OCI-LY1 (cell line): ENCODE measurements around the gene COL7A1.

Experiments
- H2AFZ ChIP-seq: fragments of 200-600 bp; sonication (generic), shearing (Covaris generic); 2 replicates; pipeline ENCODE4 v1.6.0; 2014; ENCODE audit warnings: antibody characterized with exemption, mild to moderate bottlenecking, low read length
- H3F3A ChIP-seq: fragments of 200-600 bp; sonication (generic), shearing (Covaris generic); 2 replicates; pipeline ENCODE4 v1.6.0; 2014; ENCODE audit warnings: mild to moderate bottlenecking, antibody characterized with exemption, low read length, moderate library complexity; ENCODE audit not compliant: insufficient read depth
- H3K27ac ChIP-seq: fragments of 200-600 bp; sonication (generic); 2 replicates; pipeline ENCODE4 v1.5.1; 2014; ENCODE audit warnings: low read length, mixed run types, mild to moderate bottlenecking, low read depth; ENCODE audit not compliant: poor library complexity, severe bottlenecking
- H3K27me3 ChIP-seq: fragments of 200-600 bp; sonication (generic); 2 replicates; pipeline ENCODE4 v1.6.0; 2014; ENCODE audit warnings: antibody characterized with exemption, mild to moderate bottlenecking, low read length, moderate library complexity; ENCODE audit not compliant: insufficient read depth
- H3K36me3 ChIP-seq: fragments of 200-600 bp; sonication (generic); 2 replicates; pipeline ENCODE4 v1.6.1; 2014; ENCODE audit warnings: mild to moderate bottlenecking, antibody characterized with exemption, low read length, moderate library complexity, mixed read lengths; ENCODE audit not compliant: insufficient read depth
- H3K4me1 ChIP-seq: fragments of 200-600 bp; sonication (generic); 2 replicates; pipeline ENCODE4 v1.5.1; 2014; ENCODE audit warnings: mild to moderate bottlenecking, low read length, moderate library complexity; ENCODE audit not compliant: insufficient read depth, severe bottlenecking
- H3K4me2 ChIP-seq: fragments of 200-600 bp; sonication (generic), shearing (Covaris generic); 2 replicates; pipeline ENCODE4 v1.6.1; 2014; ENCODE audit warnings: low read length
- H3K4me3 ChIP-seq: fragments of 200-600 bp; sonication (generic); 2 replicates; pipeline ENCODE4 v1.5.1; 2014; ENCODE audit warnings: low read length, low read depth, mild to moderate bottlenecking, mixed read lengths; ENCODE audit not compliant: poor library complexity, severe bottlenecking
- H3K79me2 ChIP-seq: fragments of 200-600 bp; shearing (Covaris generic); 2 replicates; pipeline ENCODE4 v1.6.1; 2016; ENCODE audit warnings: mixed run types, low read length, mixed read lengths; ENCODE audit not compliant: insufficient read depth
- H3K9ac ChIP-seq: fragments of 200-600 bp; sonication (generic), shearing (Covaris generic); 2 replicates; pipeline ENCODE4 v1.6.1; 2014; ENCODE audit warnings: mild to moderate bottlenecking, low read length, mixed read lengths
- H3K9me2 ChIP-seq: fragments of 200-600 bp; sonication (generic), shearing (Covaris generic); 2 replicates; pipeline ENCODE4 v1.6.1; 2014; ENCODE audit warnings: low read depth, mild to moderate bottlenecking, low read length, mixed read lengths
- H3K9me3 ChIP-seq: fragments of 200-600 bp; shearing (Covaris generic); 2 replicates; pipeline ENCODE4 v1.6.1; 2014; ENCODE audit warnings: low read length, mixed read lengths
- H4K20me1 ChIP-seq: fragments of 200-600 bp; sonication (generic), shearing (Covaris generic); 2 replicates; pipeline ENCODE4 v1.6.0; 2016; ENCODE audit warnings: mild to moderate bottlenecking, low read length; ENCODE audit not compliant: insufficient read depth
- CTCF ChIP-seq: fragments of 200-600 bp; sonication (generic), shearing (Covaris generic); IDR thresholded peaks from 2 replicates; pipeline ENCODE4 v1.5.1; 2017; ENCODE audit warnings: mild to moderate bottlenecking, antibody characterized with exemption, low read length, moderate library complexity, mixed read lengths
- EZH2 ChIP-seq: fragments of 200-600 bp; sonication (generic), shearing (Covaris generic); IDR thresholded peaks from 2 replicates; pipeline ENCODE4 v1.8.0; 2017; ENCODE audit warnings: borderline replicate concordance, mixed run types, mild to moderate bottlenecking, antibody characterized with exemption, low read length, moderate library complexity, mixed read lengths

Gene COL7A1

GRCh38 chr3:48544141-48544540, 51.0 kb downstream of the COL7A1 start:
- Histone ChIP-seq H3F3A (no peaks in the 10 kb centered on the region), H3K4me1 (no peaks in the 10 kb centered on the region), H3K79me2 (no peaks in the 10 kb centered on the region), H3K4me2 (no peak overlapping the region), H3K4me3 (no peak overlapping the region), H3K9me2 (no peaks in the 10 kb centered on the region), H3K27ac (no peak overlapping the region), H3K27me3 (no peaks in the 10 kb centered on the region), H3K36me3 (peaks cover 45% of the 10 kb centered on the region; the same call in 1 of the 2 replicates), H3K9me3 (no peaks in the 10 kb centered on the region), H2AFZ (no peak overlapping the region), H3K9ac (no peak overlapping the region), H4K20me1 (no peaks in the 10 kb centered on the region)
- TF ChIP-seq EZH2 = no peak
- TF ChIP-seq CTCF = no peak

- H4K20me1 ChIP-seq = no peaks in the 10 kb centered on the region
- no peak overlapping the region for H3K27ac ChIP-seq
- H3K9me3 ChIP-seq = no peaks in the 10 kb centered on the region
- no peak overlapping the region for H3K9ac ChIP-seq
- TF ChIP-seq EZH2 = no peak
- TF ChIP-seq CTCF = no peak
- H3K79me2 ChIP-seq = no peaks in the 10 kb centered on the region
- H3K4me1 ChIP-seq = no peaks in the 10 kb centered on the region
- no peaks in the 10 kb centered on the region for H3K27me3 ChIP-seq
- no peaks in the 10 kb centered on the region for H3F3A ChIP-seq
- H3K4me3 ChIP-seq = no peak overlapping the region
- no peaks in the 10 kb centered on the region for H3K9me2 ChIP-seq
- no peak overlapping the region for H3K4me2 ChIP-seq
- peaks cover 52% of the 10 kb centered on the region; the same call in 1 of the 2 replicates for H3K36me3 ChIP-seq
- no peak overlapping the region for H2AFZ ChIP-seq
These were observed 51.8 kb downstream of the COL7A1 start for GRCh38 chr3:48543271-48543866.

DNA sequence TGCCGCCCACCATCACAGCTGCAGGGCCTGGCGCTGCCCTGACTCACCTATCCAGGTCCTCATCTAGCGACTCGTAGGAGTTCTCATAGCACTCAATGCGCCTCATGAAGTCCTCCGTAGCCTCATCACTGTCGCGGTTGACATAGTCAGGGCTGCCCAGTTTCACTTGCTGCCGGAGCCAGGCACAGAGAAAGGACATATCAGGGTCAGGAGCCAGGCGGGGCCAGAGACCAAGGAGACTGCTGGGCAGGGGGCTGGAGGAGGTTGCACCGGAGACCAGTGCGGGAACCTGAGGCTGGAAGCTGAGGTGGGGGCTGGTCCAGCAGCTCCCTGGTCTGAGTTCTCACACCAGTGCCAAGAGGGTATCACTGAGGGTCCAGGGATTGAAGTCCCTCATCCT, 56.7 kb downstream of the COL7A1 start:
- Histone ChIP-seq H3K27me3 (no peaks in the 10 kb centered on the region), H3F3A (peaks cover 3% of the 10 kb centered on the region; the same call in 1 of the 2 replicates), H3K4me2 (no peak overlapping the region), H3K9ac (no peak overlapping the region), H3K9me3 (no peaks in the 10 kb centered on the region), H3K4me1 (no peaks in the 10 kb centered on the region), H2AFZ (no peak overlapping the region), H3K79me2 (no peaks in the 10 kb centered on the region), H3K4me3 (no peak overlapping the region), H3K9me2 (no peaks in the 10 kb centered on the region), H4K20me1 (no peaks in the 10 kb centered on the region), H3K36me3 (peaks cover 66% of the 10 kb centered on the region), H3K27ac (no peak overlapping the region)
- TF ChIP-seq EZH2 = no peak
- no peak for TF ChIP-seq CTCF
